Measurements from ENCODE around the gene MORN1.

Gene MORN1

GRCh38 chr1:2427051-2427450, 35.7 kb upstream of the MORN1 start:
- no peaks in the 10 kb centered on the region for H3K36me3 ChIP-seq (ENCODE audit: insufficient read depth, low read length)

GRCh38 chr1:2426540-2426939, 35.2 kb upstream of the MORN1 start:
- no peak overlapping the region for H3K4me2 ChIP-seq (ENCODE audit: low read depth, low read length, poor library complexity, severe bottlenecking)
- H3F3A ChIP-seq (ENCODE audit: low read depth) = no peaks in the 10 kb centered on the region
- peaks cover 6% of the 10 kb centered on the region; the same call in 1 of the 2 replicates for H3K9me3 ChIP-seq (ENCODE audit: insufficient read depth, low read depth, low read length)
- H4K20me1 ChIP-seq (ENCODE audit: insufficient read depth, low read length, poor library complexity, severe bottlenecking) = no peaks in the 10 kb centered on the region
- no peak overlapping the region for H3K4me3 ChIP-seq (ENCODE audit: low read length, poor library complexity, severe bottlenecking)
- H3K79me2 ChIP-seq (ENCODE audit: insufficient read depth, low read length) = no peaks in the 10 kb centered on the region
- H3K36me3 ChIP-seq (ENCODE audit: insufficient read depth, low read length) = no peaks in the 10 kb centered on the region
- no peak for TF ChIP-seq CTCF (conservative IDR thresholded peaks at IDR 0.05; ENCODE audit: low read length)
- TF ChIP-seq EZH2phosphoT487 (IDR thresholded peaks at IDR 0.05; ENCODE audit: borderline replicate concordance) = no peak
- H3K4me1 ChIP-seq (ENCODE audit: insufficient read depth, low read length, poor library complexity, severe bottlenecking) = no peaks in the 10 kb centered on the region
- no peaks in the 10 kb centered on the region for H3K27me3 ChIP-seq (ENCODE audit: insufficient read depth, low read length, poor library complexity, severe bottlenecking)
- H3K9ac ChIP-seq (ENCODE audit: low read depth, low read length, poor library complexity, severe bottlenecking) = no peak overlapping the region
- H3K9me2 ChIP-seq (replicated peaks; ENCODE audit: low read depth, low read length) = no peaks in the 10 kb centered on the region
- no peak overlapping the region for H2AFZ ChIP-seq (ENCODE audit: low read length)

More at GRCh38 chr1:2427051-2427450, 35.7 kb upstream of the MORN1 start:
- Histone ChIP-seq H4K20me1 (ENCODE audit: insufficient read depth, low read length, poor library complexity, severe bottlenecking) (no peaks in the 10 kb centered on the region), H3F3A (ENCODE audit: low read depth) (no peaks in the 10 kb centered on the region), H3K9me2 (replicated peaks; ENCODE audit: low read depth, low read length) (no peaks in the 10 kb centered on the region), H3K27me3 (ENCODE audit: insufficient read depth, low read length, poor library complexity, severe bottlenecking) (no peaks in the 10 kb centered on the region), H2AFZ (ENCODE audit: low read length) (no peak overlapping the region), H3K4me1 (ENCODE audit: insufficient read depth, low read length, poor library complexity, severe bottlenecking) (no peaks in the 10 kb centered on the region), H3K79me2 (ENCODE audit: insufficient read depth, low read length) (no peaks in the 10 kb centered on the region), H3K4me3 (ENCODE audit: low read length, poor library complexity, severe bottlenecking) (no peak overlapping the region), H3K9ac (ENCODE audit: low read depth, low read length, poor library complexity, severe bottlenecking) (no peak overlapping the region), H3K4me2 (ENCODE audit: low read depth, low read length, poor library complexity, severe bottlenecking) (no peak overlapping the region), H3K9me3 (ENCODE audit: insufficient read depth, low read depth, low read length) (peaks cover 6% of the 10 kb centered on the region; the same call in 1 of the 2 replicates)
- no peak for TF ChIP-seq CTCF (conservative IDR thresholded peaks at IDR 0.05; ENCODE audit: low read length)
- no peak for TF ChIP-seq EZH2phosphoT487 (IDR thresholded peaks at IDR 0.05; ENCODE audit: borderline replicate concordance)

GRCh38 chr1:2425892-2426291, 34.5 kb upstream of the MORN1 start:
- no peaks in the 10 kb centered on the region for H3K27me3 ChIP-seq (ENCODE audit: insufficient read depth, low read length, poor library complexity, severe bottlenecking)

More at GRCh38 chr1:2425892-2426291, 34.5 kb upstream of the MORN1 start:
- TF ChIP-seq EZH2phosphoT487 (IDR thresholded peaks at IDR 0.05; ENCODE audit: borderline replicate concordance) (no peak), CTCF (conservative IDR thresholded peaks at IDR 0.05; ENCODE audit: low read length) (no peak)
- H3K9me3 ChIP-seq (ENCODE audit: insufficient read depth, low read depth, low read length) = peaks cover 6% of the 10 kb centered on the region; the same call in 1 of the 2 replicates
- no peak overlapping the region for H3K4me2 ChIP-seq (ENCODE audit: low read depth, low read length, poor library complexity, severe bottlenecking)
- no peak overlapping the region for H3K9ac ChIP-seq (ENCODE audit: low read depth, low read length, poor library complexity, severe bottlenecking)
- H3K9me2 ChIP-seq (replicated peaks; ENCODE audit: low read depth, low read length) = no peaks in the 10 kb centered on the region
- H3K36me3 ChIP-seq (ENCODE audit: insufficient read depth, low read length) = no peaks in the 10 kb centered on the region
- no peak overlapping the region for H3K4me3 ChIP-seq (ENCODE audit: low read length, poor library complexity, severe bottlenecking)
- no peaks in the 10 kb centered on the region for H4K20me1 ChIP-seq (ENCODE audit: insufficient read depth, low read length, poor library complexity, severe bottlenecking)
- H3F3A ChIP-seq (ENCODE audit: low read depth) = no peaks in the 10 kb centered on the region
- H3K79me2 ChIP-seq (ENCODE audit: insufficient read depth, low read length) = no peaks in the 10 kb centered on the region
- H3K4me1 ChIP-seq (ENCODE audit: insufficient read depth, low read length, poor library complexity, severe bottlenecking) = no peaks in the 10 kb centered on the region
- no peak overlapping the region for H2AFZ ChIP-seq (ENCODE audit: low read length)
